ENCODE results near the gene KDM5B.

Gene KDM5B

GRCh38 chr1:202762019-202762418 is 46.2 kb downstream of the KDM5B start:
- TF ChIP-seq CTCF (IDR thresholded peaks at IDR 0.05; ENCODE audit: control insufficient read depth, insufficient read depth, low read depth, low read length, missing control alignments): no peak
- no peak overlapping the region for H3K4me3 ChIP-seq (ENCODE audit: control insufficient read depth, low read depth, low read length)
- DNase-seq (ENCODE audit: low read depth): no peak

- TF ChIP-seq CTCF (IDR thresholded peaks at IDR 0.05; ENCODE audit: control insufficient read depth, insufficient read depth, low read depth, low read length, missing control alignments): no peak
- DNase-seq (ENCODE audit: low read depth): no peak
- no peak overlapping the region for H3K4me3 ChIP-seq (ENCODE audit: control insufficient read depth, low read depth, low read length)
These were observed 47.6 kb downstream of the KDM5B start for GRCh38 chr1:202760589-202760988.

GRCh38 chr1:202756391-202756790 is 51.8 kb downstream of the KDM5B start:
- DNase-seq (ENCODE audit: low read depth): no peak
- H3K4me3 ChIP-seq (ENCODE audit: control insufficient read depth, low read depth, low read length): no peak overlapping the region
- TF ChIP-seq CTCF (IDR thresholded peaks at IDR 0.05; ENCODE audit: control insufficient read depth, insufficient read depth, low read depth, low read length, missing control alignments): no peak

- H3K4me3 ChIP-seq (ENCODE audit: control insufficient read depth, low read depth, low read length): no peak overlapping the region
- no peak for DNase-seq (ENCODE audit: low read depth)
- TF ChIP-seq CTCF (IDR thresholded peaks at IDR 0.05; ENCODE audit: control insufficient read depth, insufficient read depth, low read depth, low read length, missing control alignments): no peak
These were observed 53.9 kb downstream of the KDM5B start for GRCh38 chr1:202754293-202754692.

- no peak overlapping the region for H3K4me3 ChIP-seq (ENCODE audit: control insufficient read depth, low read depth, low read length)
- no peak for DNase-seq (ENCODE audit: low read depth)
- no peak for TF ChIP-seq CTCF (IDR thresholded peaks at IDR 0.05; ENCODE audit: control insufficient read depth, insufficient read depth, low read depth, low read length, missing control alignments)
These were observed 55.4 kb downstream of the KDM5B start for GRCh38 chr1:202752774-202753173.

- no peak for DNase-seq (ENCODE audit: low read depth)
- TF ChIP-seq CTCF (IDR thresholded peaks at IDR 0.05; ENCODE audit: control insufficient read depth, insufficient read depth, low read depth, low read length, missing control alignments): no peak
- no peak overlapping the region for H3K4me3 ChIP-seq (ENCODE audit: control insufficient read depth, low read depth, low read length)
These were observed 57.5 kb downstream of the KDM5B start for GRCh38 chr1:202750761-202751160.

GRCh38 chr1:202750024-202750423 is 58.2 kb downstream of the KDM5B start:
- DNase-seq (ENCODE audit: low read depth): no peak
- no peak for TF ChIP-seq CTCF (IDR thresholded peaks at IDR 0.05; ENCODE audit: control insufficient read depth, insufficient read depth, low read depth, low read length, missing control alignments)
- H3K4me3 ChIP-seq (ENCODE audit: control insufficient read depth, low read depth, low read length): no peak overlapping the region

Data from AG09309 (cell line).